SH-SY5Y (cell line): Measurements from ENCODE around the gene ADAM23.

Experiments
- GATA2 ChIP-seq: IDR thresholded peaks from 2 replicates; pipeline ENCODE4 v1.6.1; 2011; ENCODE audit warnings: mild to moderate bottlenecking, low read depth, low read length
- GATA3 ChIP-seq: IDR thresholded peaks from 2 replicates; pipeline ENCODE4 v1.6.1; 2011; ENCODE audit warnings: low read depth, mild to moderate bottlenecking, low read length, moderate library complexity

GRCh38 chr2:206432193-206433082 is 10.9 kb upstream of the ADAM23 start:
- TF ChIP-seq GATA2 (peak; percentile 66), GATA3 (no peak)
